DND-41 (cell line): ENCODE data around the gene SPAG16.

Experiments
- CTCF ChIP-seq: IDR thresholded peaks from 2 replicates; pipeline ENCODE4 v1.5.1; 2012; ENCODE audit warnings: borderline replicate concordance, low read length, moderate library complexity, mild to moderate bottlenecking; ENCODE audit not compliant: poor library complexity, severe bottlenecking; ENCODE audit errors: extremely low read depth
- EZH2 ChIP-seq: IDR thresholded peaks from 3 replicates; pipeline ENCODE4 v1.6.1; 2012; ENCODE audit warnings: borderline replicate concordance, low read depth, mild to moderate bottlenecking, moderate library complexity, low read length, inconsistent platforms; ENCODE audit not compliant: severe bottlenecking

GRCh38 chr2:213696442-213696841, 412.2 kb downstream of the SPAG16 start:
- TF ChIP-seq CTCF (no peak), EZH2 (no peak)
